ENCODE results near the gene S100A3. TPM values are rescaled to one million over a fixed set of nuclear protein-coding genes. Genes with fewer than 3 reads are reported as not detected.

S100A3 gene
- total RNA-seq, 1 experiment from 2014 or later = 14.4 TPM

DNA sequence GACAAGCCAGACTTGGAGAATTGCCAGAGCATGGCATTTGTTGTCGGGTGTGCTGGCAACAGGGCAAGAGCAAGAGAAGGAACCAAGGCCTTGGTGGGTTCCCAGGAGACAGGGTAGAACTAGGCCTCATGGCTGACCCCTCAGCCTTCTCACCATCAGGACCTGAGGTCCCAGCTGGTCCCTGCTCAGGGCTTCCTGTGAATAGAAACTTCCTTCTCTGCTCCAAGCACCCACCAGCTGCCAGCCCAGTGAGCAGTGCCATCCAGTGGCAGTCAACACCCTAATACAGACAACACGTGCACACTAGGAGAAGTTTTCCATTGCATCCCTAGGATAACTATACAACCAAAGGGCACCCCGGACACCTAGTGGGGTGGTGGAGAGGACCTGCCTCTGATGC is 36.0 kb downstream of the S100A3 start:
- DNase-seq (ENCODE audit: low read depth) = peak; percentile 34

DNA sequence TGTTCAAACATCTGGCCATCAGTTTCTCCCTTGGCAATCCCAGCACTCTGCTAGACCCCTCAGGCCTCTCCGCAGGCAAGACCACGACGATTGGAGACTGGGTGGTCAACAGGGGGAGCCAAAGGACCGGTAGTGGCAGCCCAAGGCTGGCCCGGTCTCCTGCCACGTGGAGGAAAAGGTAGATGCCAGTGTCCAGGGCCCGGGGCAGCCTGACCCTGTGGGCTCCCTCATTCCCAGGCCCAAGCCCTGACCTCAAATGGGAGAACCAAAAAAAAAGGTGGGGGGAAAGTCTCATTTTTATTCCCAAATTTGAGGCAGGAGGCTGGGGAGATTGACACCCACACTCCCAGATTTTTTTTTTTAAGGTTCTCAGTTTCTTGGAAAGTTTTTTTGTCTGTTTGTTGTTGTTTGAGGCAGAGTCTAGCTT is 38.1 kb downstream of the S100A3 start:
- peak; percentile 73 for DNase-seq (ENCODE audit: low read depth)

DNA sequence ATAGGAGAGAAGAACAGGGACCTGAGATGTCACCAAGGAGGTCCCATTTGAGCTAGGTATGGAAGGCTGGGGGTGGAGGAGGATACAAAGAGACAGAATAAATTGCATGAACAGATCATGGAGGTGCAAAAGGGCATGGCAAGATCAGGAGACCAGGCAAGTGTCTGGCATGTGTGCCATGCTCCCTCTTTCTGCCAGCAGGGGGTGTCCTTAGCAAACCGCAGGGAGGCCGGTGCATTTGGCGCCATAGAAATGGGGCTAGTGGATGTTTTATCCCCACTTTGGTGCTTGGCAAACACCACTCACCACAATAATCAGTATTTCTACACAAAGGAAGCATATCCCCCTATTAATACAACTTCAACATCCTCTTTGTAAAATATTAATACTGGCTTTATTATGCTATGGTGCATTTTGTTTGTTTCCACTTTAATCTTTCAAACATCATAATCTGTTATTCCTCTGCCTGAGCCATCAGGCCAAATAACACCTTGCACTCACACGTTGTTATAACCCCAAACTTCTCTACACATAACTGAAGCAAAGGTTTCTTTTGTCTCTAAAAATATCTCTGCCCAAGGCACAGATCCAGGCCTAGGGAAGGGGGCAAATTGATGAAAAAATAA is 39.2 kb downstream of the S100A3 start:
- peak; percentile 52 for DNase-seq (ENCODE audit: low read depth)

DNA sequence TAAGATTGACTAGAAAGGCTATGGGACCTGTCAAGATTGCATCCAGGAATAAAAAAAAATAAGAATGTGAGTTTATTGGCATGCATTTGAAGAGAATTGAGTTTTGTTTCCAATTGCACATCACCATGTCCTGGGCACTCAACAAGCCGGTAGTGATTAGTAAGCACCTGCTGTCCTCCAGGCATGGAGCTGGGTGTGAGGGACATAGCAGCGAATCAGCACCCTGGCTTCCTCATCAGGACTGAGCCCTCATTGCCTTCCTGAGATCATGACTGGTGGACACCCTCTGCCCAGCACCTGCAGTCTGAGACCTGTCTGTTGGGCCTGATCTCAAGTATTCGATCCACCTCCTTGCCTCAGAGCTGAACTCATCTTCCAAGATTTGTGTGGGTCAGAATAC is 40.0 kb downstream of the S100A3 start:
- no peak for DNase-seq (ENCODE audit: low read depth)

DNA sequence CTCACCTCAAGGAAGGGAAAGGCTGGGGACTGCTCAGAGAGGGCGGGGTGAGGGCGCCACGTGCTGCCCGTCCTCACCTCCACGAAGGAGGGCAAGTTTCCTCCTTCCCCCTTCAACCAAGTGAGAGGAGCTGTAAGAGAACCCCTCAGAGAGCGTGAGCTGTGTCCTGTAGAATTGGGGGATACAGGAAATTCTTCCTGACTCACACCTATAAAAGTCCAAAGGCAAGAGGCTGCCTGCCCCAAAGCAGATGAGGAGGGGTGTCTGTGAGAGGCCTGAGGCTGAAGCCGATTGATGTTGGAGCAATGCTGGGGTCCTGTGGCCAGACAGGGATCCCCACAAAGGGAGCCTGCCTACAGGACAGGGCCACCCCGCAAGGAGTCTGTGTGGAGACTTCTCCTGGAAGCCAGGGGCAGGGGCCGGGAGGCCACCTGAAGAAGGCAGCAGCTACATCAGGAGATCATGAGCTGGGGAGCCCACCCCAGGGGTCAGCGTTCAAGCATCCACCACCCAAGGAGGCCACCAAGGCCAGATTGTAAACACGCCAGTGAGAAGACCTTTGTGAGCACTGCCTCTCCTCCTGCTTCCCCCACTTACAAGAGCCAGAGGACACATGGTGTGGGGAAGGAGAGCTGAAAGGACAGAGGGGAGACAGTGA is 41.0 kb downstream of the S100A3 start:
- DNase-seq (ENCODE audit: low read depth) = no peak

DNA sequence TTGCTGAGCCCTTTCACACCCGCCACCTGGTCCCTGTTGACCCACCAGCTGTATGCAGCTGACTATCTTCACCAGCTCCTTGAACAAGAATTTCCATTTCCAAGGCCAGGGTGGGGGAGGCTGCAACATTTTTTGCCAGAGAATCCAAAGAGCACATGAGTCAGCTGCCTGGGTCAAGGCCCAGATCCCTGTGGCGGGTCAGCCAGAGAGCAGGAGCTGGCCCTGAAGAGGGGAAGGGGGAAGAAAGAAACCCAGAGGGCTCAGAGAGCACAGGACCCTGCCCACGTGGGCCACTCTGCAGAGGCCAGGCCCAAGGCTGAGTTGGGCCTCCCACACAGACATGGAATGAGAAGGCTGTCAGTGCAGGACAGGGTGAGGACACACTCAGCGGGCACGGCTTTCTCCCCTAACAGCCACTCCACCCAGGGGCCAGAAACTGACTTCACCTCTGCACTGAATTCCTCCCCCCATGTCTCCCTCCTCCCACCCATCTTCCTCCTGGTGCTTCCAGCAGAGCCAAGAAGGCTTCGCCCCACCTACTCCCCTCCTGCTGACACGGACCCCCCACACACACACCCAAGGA is 42.1 kb downstream of the S100A3 start:
- DNase-seq (ENCODE audit: low read depth) = peak; percentile 79

DNA sequence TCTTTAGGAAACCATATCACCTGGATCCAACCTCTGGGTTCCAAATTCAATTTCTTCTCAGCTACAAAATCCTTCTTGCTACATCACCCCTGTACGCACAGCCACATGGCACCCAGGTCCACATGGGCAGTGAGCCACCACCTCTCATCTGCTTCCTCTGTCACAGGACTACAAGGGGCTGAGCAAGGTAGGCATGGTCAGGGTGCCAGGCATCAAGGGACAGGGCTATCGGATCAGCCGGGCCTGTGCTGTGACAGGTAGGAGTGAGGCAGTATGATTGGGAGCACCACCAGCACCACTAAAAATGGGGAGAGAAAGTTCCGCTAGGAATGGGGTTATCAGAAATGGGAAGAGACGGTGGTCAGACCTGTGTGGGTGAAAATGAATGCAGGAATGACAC is 42.7 kb downstream of the S100A3 start:
- no peak for DNase-seq (ENCODE audit: low read depth)

DNA sequence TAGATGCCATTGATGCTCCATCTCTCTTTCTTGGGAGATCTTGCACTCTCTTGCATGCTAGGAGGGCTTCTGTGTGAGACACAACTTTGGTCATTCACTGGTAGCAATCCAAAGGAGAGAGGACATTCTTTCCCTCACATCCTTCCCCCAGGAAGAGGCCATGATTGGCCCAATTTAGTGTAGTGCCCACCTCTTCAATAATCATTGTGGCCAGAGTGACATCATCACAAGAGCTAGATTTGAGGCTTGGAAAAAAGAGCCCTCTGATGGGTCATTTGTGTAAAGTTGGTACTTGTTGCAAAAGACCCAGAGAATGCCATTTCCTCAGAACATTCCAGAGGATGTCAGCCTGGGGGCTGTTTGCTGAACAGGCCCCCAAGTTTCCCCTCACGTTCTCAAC is 43.5 kb downstream of the S100A3 start:
- no peak for DNase-seq (ENCODE audit: low read depth)

DNA sequence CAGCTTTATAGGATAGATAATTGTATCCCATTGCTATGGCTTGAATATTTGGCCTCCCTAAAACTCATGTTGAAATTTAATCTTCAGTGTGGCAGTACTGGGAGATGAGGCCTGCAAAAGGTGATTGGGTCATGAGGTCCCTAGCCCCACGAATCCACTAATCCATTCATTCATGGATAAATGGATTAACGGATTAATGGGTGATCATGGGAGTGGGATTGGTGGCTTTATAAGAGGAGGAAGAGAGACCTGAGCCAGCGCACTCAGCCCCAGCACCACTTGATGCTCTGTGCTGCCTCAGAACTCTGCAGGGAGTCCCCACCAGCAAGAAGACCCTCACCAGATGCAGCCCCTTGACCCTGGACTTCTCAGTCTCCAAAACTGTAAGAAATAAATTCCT is 45.3 kb downstream of the S100A3 start:
- no peak for DNase-seq (ENCODE audit: low read depth)

DNA sequence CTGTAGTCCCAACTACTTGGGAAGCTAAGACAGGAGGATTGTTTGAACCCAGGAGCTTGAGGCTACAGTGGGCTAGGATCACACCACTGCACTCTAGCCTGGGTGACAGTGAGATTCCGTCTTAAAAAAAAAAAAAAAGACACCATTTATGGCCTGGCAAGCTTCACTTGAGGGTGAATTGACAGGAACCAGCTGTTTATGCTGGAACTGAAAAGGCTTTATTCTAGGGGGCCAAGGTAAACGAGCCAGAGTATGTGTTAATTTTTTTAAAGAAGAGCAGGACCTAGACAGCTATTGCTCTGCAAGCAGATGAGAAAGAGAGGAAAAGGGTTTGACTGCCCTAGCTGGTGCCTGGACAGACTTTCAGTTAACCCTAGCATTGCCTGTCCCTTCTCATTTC is 50.3 kb downstream of the S100A3 start:
- no peak for DNase-seq (ENCODE audit: low read depth)

Other genes with a start within 250 kb of the S100A3 start
- gene PGLYRP3, start 236.3 kb downstream of the S100A3 start, total RNA-seq (2014; rRNA removed; shearing (Covaris generic)) = not detected in 2 replicates
- not detected in 2 replicates for gene PGLYRP4, start 200.4 kb downstream of the S100A3 start, total RNA-seq (2014; rRNA removed; shearing (Covaris generic))
- not detected in 2 replicates for gene S100A9, start 191.4 kb downstream of the S100A3 start, total RNA-seq (2014; rRNA removed; shearing (Covaris generic))
- not detected in 2 replicates for gene S100A12, start 173.6 kb downstream of the S100A3 start, total RNA-seq (2014; rRNA removed; shearing (Covaris generic))
- not detected in 2 replicates for gene S100A8, start 158.2 kb downstream of the S100A3 start, total RNA-seq (2014; rRNA removed; shearing (Covaris generic))
- gene S100A7A, start 132.7 kb downstream of the S100A3 start, total RNA-seq (2014; rRNA removed; shearing (Covaris generic)) = not detected in 2 replicates
- not detected in 2 replicates for gene S100A7, start 88.6 kb downstream of the S100A3 start, total RNA-seq (2014; rRNA removed; shearing (Covaris generic))
- 1,050 and 1,792 TPM in 2 replicates for gene S100A6, start 13.3 kb downstream of the S100A3 start, total RNA-seq (2014; rRNA removed; shearing (Covaris generic))
- gene S100A5, start 8.3 kb downstream of the S100A3 start, total RNA-seq (2014; rRNA removed; shearing (Covaris generic)) = 0.53 and 2.4 TPM in 2 replicates
- 25.4 and 29.0 TPM in 2 replicates for gene S100A4, start 3.5 kb downstream of the S100A3 start, total RNA-seq (2014; rRNA removed; shearing (Covaris generic))
- 79.0 and 143 TPM in 2 replicates for gene S100A2, start 16.6 kb upstream of the S100A3 start, total RNA-seq (2014; rRNA removed; shearing (Covaris generic))
- 862 and 1,038 TPM in 2 replicates for gene S100A16, start 63.9 kb upstream of the S100A3 start, total RNA-seq (2014; rRNA removed; shearing (Covaris generic))
- 0.88 TPM in 1 of 2 replicates, not detected in the other for gene S100A14, start 67.1 kb upstream of the S100A3 start, total RNA-seq (2014; rRNA removed; shearing (Covaris generic))
- gene S100A13, start 78.2 kb upstream of the S100A3 start, total RNA-seq (2014; rRNA removed; shearing (Covaris generic)) = 71.0 and 106 TPM in 2 replicates
- 0.17 TPM in 1 of 2 replicates, not detected in the other for gene S100A1, start 79.2 kb upstream of the S100A3 start, total RNA-seq (2014; rRNA removed; shearing (Covaris generic))
- 46.3 and 55.8 TPM in 2 replicates for gene CHTOP, start 84.8 kb upstream of the S100A3 start, total RNA-seq (2014; rRNA removed; shearing (Covaris generic))
- 64.0 and 74.4 TPM in 2 replicates for gene SNAPIN, start 109.4 kb upstream of the S100A3 start, total RNA-seq (2014; rRNA removed; shearing (Covaris generic))
- gene ILF2, start 121.7 kb upstream of the S100A3 start, total RNA-seq (2014; rRNA removed; shearing (Covaris generic)) = 359 and 368 TPM in 2 replicates
- 0.02 and 0.03 TPM in 2 replicates for gene NPR1, start 129.4 kb upstream of the S100A3 start, total RNA-seq (2014; rRNA removed; shearing (Covaris generic))
- gene INTS3, start 178.8 kb upstream of the S100A3 start, total RNA-seq (2014; rRNA removed; shearing (Covaris generic)) = 22.1 and 22.2 TPM in 2 replicates
- 0.74 and 4.5 TPM in 2 replicates for gene SLC27A3, start 226.1 kb upstream of the S100A3 start, total RNA-seq (2014; rRNA removed; shearing (Covaris generic))

Data from HT1080 (cell line).